Activated CD8-positive, alpha-beta T cell treated with anti-CD3 and anti-CD28 coated beads, Interleukin-2, amount 10 ng/mL, durations not matched to agents 7 days and 5 days (primary cell): ENCODE data around the gene SH2D1A. TPM values are rescaled to one million over a fixed set of nuclear protein-coding genes. Genes with fewer than 3 reads are reported as not detected.
"Not testable (repeated sequence)": the region's sequence is repeated elsewhere in the genome, so short reads cannot be mapped to it uniquely, and the experiment has no call there.

Experiments
- ATAC-seq: fragments of 150-1000 bp; cut with Tn5 transposase; one replicate; pipeline ENCODE4 v1.10.0; 2021; ENCODE audit warnings: moderate library complexity
- CTCF ChIA-PET: fragments of 350-600 bp; sonication (Branson Sonifier 250); formaldehyde crosslinking; loops from one replicate; lab custom pipeline; 2021; ENCODE audit warnings: antibody characterized with exemption; lab: Charles Lee
- POLR2A ChIA-PET: fragments of 350-600 bp; sonication (Branson Sonifier 250); formaldehyde crosslinking; loops from one replicate; lab custom pipeline; 2021; ENCODE audit warnings: antibody characterized with exemption; lab: Charles Lee
- DNase-seq: peaks from one replicate; pipeline ENCODE4 v3.0.0-alpha.2; 2020
- H3K27ac Mint-ChIP-seq: one replicate; pipeline ENCODE4 v1.8.0; 2021; ENCODE audit warnings: mild to moderate bottlenecking, mixed read lengths
- H3K27me3 Mint-ChIP-seq: one replicate; pipeline ENCODE4 v1.8.0; 2021; ENCODE audit warnings: low read depth, mixed read lengths
- H3K36me3 Mint-ChIP-seq: one replicate; pipeline ENCODE4 v1.8.0; 2021; ENCODE audit warnings: low read depth, mixed read lengths
- H3K4me1 Mint-ChIP-seq: one replicate; pipeline ENCODE4 v1.8.0; 2021; ENCODE audit warnings: low read depth, mixed read lengths
- H3K4me3 Mint-ChIP-seq: one replicate; pipeline ENCODE4 v1.8.0; 2021; ENCODE audit warnings: mild to moderate bottlenecking, mixed read lengths
- H3K9me3 Mint-ChIP-seq: one replicate; pipeline ENCODE4 v1.8.0; 2022; ENCODE audit warnings: mixed read lengths; ENCODE audit not compliant: insufficient read depth
- total RNA-seq, 2 experiments: library from RNA; stranded (reverse); gene quantifications; one replicate each; pipeline ENCODE4 v1.2.3, GENCODE V29; 2021

SH2D1A gene
- total RNA-seq, 2 experiments from 2014 or later = 42.0 to 42.1 TPM

DNA sequence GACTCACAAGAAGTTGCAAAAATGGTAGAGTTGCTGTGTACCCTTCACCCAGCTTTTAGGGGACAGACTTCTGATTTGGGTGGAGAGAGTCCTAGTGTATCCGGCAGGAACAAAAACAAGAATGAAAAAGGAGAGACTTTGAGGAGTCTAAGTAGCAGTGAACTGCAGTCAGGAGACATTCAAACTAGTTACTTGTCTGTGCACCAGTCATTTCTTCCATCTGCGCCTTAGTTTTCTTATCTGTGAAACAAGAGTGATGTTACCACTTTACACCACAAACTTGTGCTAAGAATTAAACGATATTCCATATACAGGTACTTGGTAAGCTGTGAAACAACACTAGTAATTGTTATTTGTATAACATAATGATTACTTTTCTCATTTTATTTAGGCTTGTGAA is 47.3 kb downstream of the SH2D1A start:
- Mint-ChIP-seq H3K9me3 (no peaks in the 10 kb centered on the region), H3K27me3 (no peaks in the 10 kb centered on the region), H3K27ac (no peak overlapping the region), H3K4me1 (peaks cover 24% of the 10 kb centered on the region), H3K4me3 (no peak overlapping the region), H3K36me3 (peaks cover 5% of the 10 kb centered on the region)
- ATAC-seq (no peak), DNase-seq (no peak)
- CTCF ChIA-PET = interaction anchor here (0.7 to 1.4 kb wide), 5 partner anchors 14 to 962 kb away, joined by 3 read pairs; no protein-coding TSS in a partner anchor
- POLR2A ChIA-PET = no interaction called here

DNA sequence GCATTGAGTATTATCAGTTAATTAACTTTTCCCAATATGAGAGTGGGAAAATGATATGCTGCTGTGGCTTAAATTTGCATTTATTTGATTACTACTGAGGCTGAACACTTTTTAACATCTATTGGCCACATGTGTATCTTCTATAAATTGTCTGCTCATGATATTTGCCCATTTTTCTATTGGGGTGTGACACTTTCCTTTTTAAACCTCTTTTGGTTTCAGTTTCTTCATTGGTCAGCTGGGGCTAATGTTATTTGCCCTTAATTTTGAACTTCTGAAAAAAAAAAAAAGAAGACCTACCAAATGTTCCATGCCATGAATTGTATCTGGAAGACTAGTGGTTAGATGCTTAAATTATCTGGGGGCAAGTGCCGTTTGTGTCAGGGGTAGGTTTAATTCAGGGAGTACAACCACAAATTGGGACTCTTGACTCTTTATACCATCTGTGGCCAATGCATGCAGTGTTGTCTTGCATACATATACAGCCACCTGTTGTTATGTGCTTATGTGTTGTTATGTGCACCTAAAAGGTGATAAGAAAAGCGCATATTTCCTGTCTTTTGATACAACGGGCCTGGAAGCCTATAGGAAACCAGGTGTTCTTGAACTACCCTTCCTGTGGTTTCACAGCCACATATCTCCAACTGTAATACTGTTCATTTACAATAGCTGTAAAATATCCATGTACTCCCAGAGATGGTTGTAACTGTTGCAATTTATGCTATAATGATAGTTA is 49.0 kb downstream of the SH2D1A start:
- peak overlapping the region; percentile 67 for H3K27ac Mint-ChIP-seq
- peaks cover 5% of the 10 kb centered on the region for H3K36me3 Mint-ChIP-seq
- ChIA-PET POLR2A (interaction anchor here (0.8 kb wide), 1 partner anchor 15 kb away, joined by 3 read pairs; no protein-coding TSS in a partner anchor), CTCF (interaction anchor here (0.9 to 2.4 kb wide), 4 partner anchors 11 to 736 kb away, joined by 3 to 11 read pairs (median 3); no protein-coding TSS in a partner anchor)
- peak; percentile 60 for ATAC-seq
- no peaks in the 10 kb centered on the region for H3K27me3 Mint-ChIP-seq
- peak overlapping the region; percentile 65 for H3K4me3 Mint-ChIP-seq
- H3K4me1 Mint-ChIP-seq = peaks cover 24% of the 10 kb centered on the region
- no peaks in the 10 kb centered on the region for H3K9me3 Mint-ChIP-seq
- no peak for DNase-seq

DNA sequence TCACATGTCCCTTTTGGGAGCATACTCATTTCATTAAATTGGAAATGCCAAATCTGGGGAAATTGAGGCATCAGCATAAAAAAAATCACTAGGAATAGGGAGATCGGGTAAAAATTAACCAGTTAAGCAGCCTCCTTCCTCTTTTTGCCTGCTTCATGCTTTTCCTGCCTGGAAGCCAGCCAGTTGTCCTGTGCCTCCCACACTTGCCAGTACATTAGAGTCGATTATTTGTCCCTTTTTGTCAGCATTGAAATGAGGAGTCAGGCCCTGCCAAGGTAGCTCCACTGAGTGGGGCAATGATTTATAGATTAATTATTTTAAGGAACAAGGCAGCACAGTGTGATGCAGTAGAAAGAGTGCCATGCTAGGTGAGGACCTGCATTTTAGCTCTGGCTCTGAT is 55.3 kb downstream of the SH2D1A start:
- no peak for DNase-seq
- Mint-ChIP-seq H3K27me3 (no peaks in the 10 kb centered on the region), H3K36me3 (no peaks in the 10 kb centered on the region), H3K4me3 (no peak overlapping the region), H3K4me1 (peaks cover 5% of the 10 kb centered on the region), H3K9me3 (no peaks in the 10 kb centered on the region), H3K27ac (no peak overlapping the region)
- no peak for ATAC-seq
- CTCF ChIA-PET = interaction anchor here (1.7 kb wide), 1 partner anchor 13 kb away, joined by 5 read pairs; no protein-coding TSS in a partner anchor
- POLR2A ChIA-PET = no interaction called here

DNA sequence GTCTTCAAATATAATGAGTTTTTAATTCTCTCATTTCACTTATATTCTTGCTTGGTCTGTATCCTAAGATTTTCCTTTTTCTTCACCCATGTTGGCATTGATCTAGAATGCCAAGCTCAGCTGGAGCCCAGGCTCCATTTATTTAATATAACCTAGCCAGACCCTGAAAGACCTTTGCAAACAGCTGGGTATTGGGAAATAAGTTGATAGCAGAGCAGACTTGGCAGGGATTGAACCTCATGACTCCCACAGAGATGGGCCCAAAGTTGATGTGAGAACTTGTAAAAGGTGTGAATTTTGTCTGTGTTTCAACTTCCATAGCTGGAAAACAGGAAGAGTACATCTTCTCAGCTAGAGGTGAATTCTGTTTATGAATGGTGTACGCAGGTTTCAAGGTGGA is 59.5 kb downstream of the SH2D1A start:
- Mint-ChIP-seq H3K4me1 (peaks cover 5% of the 10 kb centered on the region), H3K4me3 (no peak overlapping the region), H3K27ac (no peak overlapping the region), H3K9me3 (no peaks in the 10 kb centered on the region), H3K27me3 (no peaks in the 10 kb centered on the region), H3K36me3 (no peaks in the 10 kb centered on the region)
- ChIA-PET POLR2A (no interaction called here), CTCF (interaction anchor here (0.7 to 2.3 kb wide), 10 partner anchors 8 to 725 kb away, joined by 3 to 17 read pairs (median 4); no protein-coding TSS in a partner anchor)
- ATAC-seq = no peak
- no peak for DNase-seq

DNA sequence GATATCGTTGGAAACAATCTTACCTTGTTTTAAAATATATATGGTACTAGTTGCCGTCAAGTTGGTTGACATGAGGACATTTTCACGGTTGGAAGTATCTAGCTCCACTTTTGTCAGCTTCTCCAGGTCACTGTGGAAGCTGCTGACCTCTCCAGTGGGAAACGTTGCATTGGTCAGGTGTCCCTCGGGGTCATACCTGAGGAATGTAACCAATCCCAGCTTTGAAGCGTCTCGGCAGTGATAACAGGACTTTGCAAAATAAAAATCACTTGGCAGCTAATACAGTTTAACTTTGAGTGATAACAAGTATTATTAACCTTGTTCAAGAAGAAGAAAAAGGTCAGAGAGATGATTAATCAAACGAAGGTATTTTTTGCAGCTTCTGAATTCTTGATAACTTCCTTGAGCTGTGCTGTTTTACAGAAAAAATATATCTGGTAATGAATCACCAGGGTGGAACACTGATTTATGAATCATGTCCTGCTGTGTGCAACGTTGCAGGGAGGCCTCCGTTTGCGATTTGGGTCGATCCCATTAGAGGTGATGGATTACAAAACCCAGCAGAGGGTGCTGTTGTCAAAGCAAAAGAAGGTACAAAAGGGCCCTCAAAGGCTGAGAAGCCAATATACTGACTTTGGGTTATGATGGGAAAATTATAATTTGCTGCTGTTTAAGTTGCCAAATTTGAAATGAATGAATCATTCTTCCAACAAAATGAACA is 60.1 kb downstream of the SH2D1A start:
- Mint-ChIP-seq H3K4me3 (no peak overlapping the region), H3K4me1 (peaks cover 5% of the 10 kb centered on the region), H3K36me3 (no peaks in the 10 kb centered on the region), H3K27ac (no peak overlapping the region), H3K9me3 (no peaks in the 10 kb centered on the region), H3K27me3 (no peaks in the 10 kb centered on the region)
- POLR2A ChIA-PET = no interaction called here
- DNase-seq = peak; percentile 67
- CTCF ChIA-PET = interaction anchor here (0.7 to 2.3 kb wide), 10 partner anchors 8 to 725 kb away, joined by 3 to 17 read pairs (median 4); no protein-coding TSS in a partner anchor
- peak; percentile 67 for ATAC-seq

DNA sequence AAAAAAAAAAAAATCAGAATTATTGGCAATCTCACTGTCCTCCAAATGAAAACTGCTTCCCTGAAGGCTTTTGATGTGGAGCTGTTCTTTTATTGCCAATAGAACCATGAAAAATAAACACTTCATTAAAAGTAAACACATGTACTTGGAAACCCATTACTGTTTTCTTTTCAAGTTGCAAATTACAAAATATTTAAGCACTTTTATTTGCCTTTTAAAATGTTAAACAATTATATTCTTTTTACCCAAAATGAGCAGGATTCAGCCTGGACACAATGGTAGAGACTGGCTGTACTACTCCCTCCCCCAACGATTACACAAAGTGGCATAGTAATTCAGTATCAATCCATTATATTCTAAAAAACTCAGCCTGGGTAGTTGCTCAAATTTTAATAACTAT is 60.9 kb downstream of the SH2D1A start:
- H3K4me1 Mint-ChIP-seq = peaks cover 5% of the 10 kb centered on the region
- ChIA-PET CTCF (interaction anchor here (1.5 to 2.3 kb wide), 4 partner anchors 20 to 724 kb away, joined by 3 to 17 read pairs (median 4); no protein-coding TSS in a partner anchor), POLR2A (no interaction called here)
- DNase-seq (no peak), ATAC-seq (no peak)
- no peaks in the 10 kb centered on the region for H3K27me3 Mint-ChIP-seq
- no peaks in the 10 kb centered on the region for H3K36me3 Mint-ChIP-seq
- no peak overlapping the region for H3K4me3 Mint-ChIP-seq
- no peaks in the 10 kb centered on the region for H3K9me3 Mint-ChIP-seq
- no peak overlapping the region for H3K27ac Mint-ChIP-seq

DNA sequence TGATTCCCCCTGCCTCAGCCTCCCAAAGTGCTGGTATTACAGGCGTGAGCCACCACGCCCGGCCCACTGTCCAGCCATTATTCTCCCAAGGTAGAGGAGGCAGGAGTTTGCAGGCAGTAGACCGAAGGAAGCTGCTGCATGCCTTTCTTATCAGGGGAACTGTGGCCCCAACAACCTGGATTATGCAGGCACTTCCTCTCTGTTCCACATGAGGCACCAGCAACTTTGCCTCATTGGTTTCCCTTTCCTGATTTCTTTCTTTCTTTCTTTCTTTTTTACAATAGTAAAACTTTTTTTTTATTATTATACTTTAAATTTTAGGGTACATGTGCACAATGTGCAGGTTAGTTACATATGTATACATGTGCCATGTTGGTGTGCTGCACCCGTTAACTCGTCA is 62.0 kb downstream of the SH2D1A start:
- H3K27me3 Mint-ChIP-seq, POLR2A ChIA-PET, ATAC-seq, DNase-seq, H3K27ac Mint-ChIP-seq, H3K36me3 Mint-ChIP-seq, H3K4me3 Mint-ChIP-seq, H3K4me1 Mint-ChIP-seq, H3K9me3 Mint-ChIP-seq: not testable (repeated sequence)
- CTCF ChIA-PET = interaction anchor here (0.6 kb wide), 1 partner anchor 15 kb away, joined by 3 read pairs; no protein-coding TSS in a partner anchor

DNA sequence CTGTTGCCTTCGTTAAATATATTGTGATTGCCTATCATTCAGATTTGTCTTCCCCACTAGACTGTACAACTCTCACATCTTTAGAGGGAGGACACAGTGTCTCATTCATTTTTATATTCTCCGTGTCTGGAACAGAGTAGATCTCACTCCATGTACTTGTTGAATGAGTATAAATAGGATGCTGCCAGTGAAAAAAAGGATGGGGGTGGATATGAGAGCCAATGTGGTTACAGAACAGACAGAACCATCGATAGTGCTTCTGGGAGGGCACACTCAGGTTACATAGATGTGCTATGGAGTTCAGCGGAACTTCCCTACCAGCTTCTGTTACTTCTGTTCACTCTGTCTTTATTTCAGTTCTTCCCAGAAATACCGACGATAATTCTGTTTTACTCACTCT is 66.9 kb downstream of the SH2D1A start:
- ChIA-PET POLR2A (no interaction called here), CTCF (no interaction called here)
- Mint-ChIP-seq H3K9me3 (no peaks in the 10 kb centered on the region), H3K4me1 (no peaks in the 10 kb centered on the region), H3K4me3 (no peak overlapping the region), H3K36me3 (no peaks in the 10 kb centered on the region), H3K27me3 (no peaks in the 10 kb centered on the region), H3K27ac (no peak overlapping the region)
- no peak for ATAC-seq
- no peak for DNase-seq

DNA sequence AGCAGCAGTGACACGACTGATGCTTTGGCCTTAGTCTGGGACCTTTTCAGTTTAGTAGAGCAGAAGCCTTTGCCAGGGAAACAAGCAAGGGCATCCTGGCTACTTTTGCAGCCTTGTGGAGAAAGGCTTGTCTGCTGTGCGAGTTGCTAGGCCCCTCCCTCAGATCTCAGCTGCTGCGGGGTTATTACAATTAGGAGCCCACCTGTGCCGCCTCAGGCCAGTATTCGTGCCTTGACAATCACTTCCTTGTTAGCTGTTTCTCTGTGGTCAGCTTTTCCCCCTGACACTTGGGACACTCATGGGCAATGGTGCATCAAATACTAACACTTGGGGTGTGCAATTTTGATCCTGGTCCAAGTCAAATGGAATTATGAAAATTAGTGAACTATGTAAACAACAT is 67.9 kb downstream of the SH2D1A start:
- ChIA-PET POLR2A (no interaction called here), CTCF (no interaction called here)
- ATAC-seq (no peak), DNase-seq (no peak)
- Mint-ChIP-seq H3K9me3 (no peaks in the 10 kb centered on the region), H3K4me3 (no peak overlapping the region), H3K27ac (no peak overlapping the region), H3K4me1 (no peaks in the 10 kb centered on the region), H3K27me3 (no peaks in the 10 kb centered on the region), H3K36me3 (no peaks in the 10 kb centered on the region)

DNA sequence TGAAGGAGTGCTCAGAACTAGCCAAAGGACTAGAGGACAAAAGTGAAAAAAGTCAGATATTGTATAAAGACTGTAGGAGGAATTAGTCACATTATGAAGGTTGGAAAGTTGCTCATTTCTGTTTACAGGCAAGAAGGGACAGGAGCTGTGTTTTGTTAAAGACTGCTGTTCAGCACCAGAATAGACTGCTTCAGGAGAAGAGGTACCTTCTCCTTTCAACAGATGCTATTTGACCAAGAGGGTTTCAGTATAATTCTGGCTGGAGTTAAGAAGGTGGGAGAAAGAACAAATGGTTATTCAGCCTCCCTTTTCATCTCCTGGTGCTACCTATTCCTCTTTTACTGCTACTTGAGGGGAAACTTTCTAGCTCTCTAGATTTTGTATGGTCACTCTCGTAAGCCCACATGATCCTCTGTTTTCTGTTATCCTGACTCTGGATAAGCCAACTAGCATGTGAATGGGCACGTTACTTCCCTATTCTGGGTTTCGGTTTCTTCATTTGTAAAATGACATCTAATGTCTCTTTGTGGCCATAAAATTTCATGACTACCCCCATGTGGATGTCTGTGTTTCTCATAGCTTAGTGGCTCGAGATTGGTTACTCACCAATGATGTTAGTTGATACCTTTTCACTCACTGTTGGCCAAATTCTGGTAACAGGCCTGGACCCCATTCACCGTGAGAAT is 68.9 kb downstream of the SH2D1A start:
- H3K36me3 Mint-ChIP-seq = no peaks in the 10 kb centered on the region
- no peak for ATAC-seq
- POLR2A ChIA-PET = no interaction called here
- no peak overlapping the region for H3K27ac Mint-ChIP-seq
- CTCF ChIA-PET = interaction anchor here (1.0 kb wide), 1 partner anchor 11 kb away, joined by 3 read pairs; no protein-coding TSS in a partner anchor
- no peak for DNase-seq
- H3K9me3 Mint-ChIP-seq = no peaks in the 10 kb centered on the region
- no peaks in the 10 kb centered on the region for H3K27me3 Mint-ChIP-seq
- H3K4me3 Mint-ChIP-seq = no peak overlapping the region
- H3K4me1 Mint-ChIP-seq = no peaks in the 10 kb centered on the region

DNA sequence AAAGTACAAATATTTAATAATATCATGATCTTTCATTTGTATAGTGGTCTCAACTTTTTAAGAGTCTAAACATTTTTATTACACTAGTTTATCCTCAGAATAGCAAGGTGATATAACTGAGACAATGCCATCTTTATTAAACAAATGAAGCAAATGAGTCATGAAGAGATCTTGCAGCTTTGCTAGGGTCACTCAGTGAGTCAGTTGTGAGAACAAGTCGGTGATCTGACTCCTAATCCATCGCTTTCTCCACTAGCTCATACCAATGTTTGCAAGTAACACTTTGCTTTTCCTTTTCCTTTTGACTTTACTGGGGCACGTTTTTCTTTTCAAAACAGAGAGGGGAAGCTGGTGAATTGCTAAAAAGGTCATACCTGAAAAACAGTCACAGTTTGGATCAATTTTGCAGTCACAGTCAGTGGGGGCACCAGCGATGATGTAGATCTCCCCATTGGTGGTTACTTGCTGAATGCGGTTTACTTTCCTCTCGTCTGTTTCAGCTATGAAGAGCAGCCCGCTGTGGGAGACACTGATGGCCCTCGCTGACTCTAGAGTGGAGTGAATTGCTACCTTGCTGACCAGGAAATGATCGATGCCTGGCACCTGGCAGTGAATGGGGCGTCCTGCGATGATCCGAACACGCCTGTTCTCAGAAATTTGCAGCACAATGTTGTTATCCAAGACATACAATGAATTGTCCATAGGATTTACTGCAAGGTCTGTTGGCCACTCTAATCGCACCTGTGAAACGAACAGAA is 75.7 kb downstream of the SH2D1A start:
- no peaks in the 10 kb centered on the region for H3K4me1 Mint-ChIP-seq
- ATAC-seq (no peak), DNase-seq (no peak)
- no peaks in the 10 kb centered on the region for H3K27me3 Mint-ChIP-seq
- no peaks in the 10 kb centered on the region for H3K9me3 Mint-ChIP-seq
- ChIA-PET CTCF (no interaction called here), POLR2A (no interaction called here)
- H3K4me3 Mint-ChIP-seq = no peak overlapping the region
- H3K27ac Mint-ChIP-seq = no peak overlapping the region
- no peaks in the 10 kb centered on the region for H3K36me3 Mint-ChIP-seq
